Uterus (tissue), 2 donors: ENCODE results near the gene B3GALNT2.

Experiments used
- POLR2A ChIP-seq, 2 donors: fragments of 450-650 bp; IDR thresholded peaks; one replicate each; pipeline ENCODE4 v1.6.1; 2016; ENCODE audit warnings: antibody characterized with exemption in 2 of 2, mild to moderate bottlenecking in 1 of 2, moderate library complexity in 1 of 2
- TF ChIP-seq, protein P1 (sequence below), 4 experiments: fragments of 200-600 bp in 2 of 4; fragments of 450-650 bp in 2 of 4; sonication (generic) in 2 of 4; IDR thresholded peaks; one replicate each; pipeline ENCODE4 v1.5.1; 2016 to 2019; ENCODE audit warnings: antibody characterized with exemption in 4 of 4, mild to moderate bottlenecking in 2 of 4, moderate library complexity in 1 of 4

GRCh38 chr1:235448616-235449015 is 55.6 kb downstream of the B3GALNT2 start:
- no peak for TF ChIP-seq POLR2A (IDR thresholded peaks at IDR 0.05)
- TF ChIP-seq, protein P1, sequence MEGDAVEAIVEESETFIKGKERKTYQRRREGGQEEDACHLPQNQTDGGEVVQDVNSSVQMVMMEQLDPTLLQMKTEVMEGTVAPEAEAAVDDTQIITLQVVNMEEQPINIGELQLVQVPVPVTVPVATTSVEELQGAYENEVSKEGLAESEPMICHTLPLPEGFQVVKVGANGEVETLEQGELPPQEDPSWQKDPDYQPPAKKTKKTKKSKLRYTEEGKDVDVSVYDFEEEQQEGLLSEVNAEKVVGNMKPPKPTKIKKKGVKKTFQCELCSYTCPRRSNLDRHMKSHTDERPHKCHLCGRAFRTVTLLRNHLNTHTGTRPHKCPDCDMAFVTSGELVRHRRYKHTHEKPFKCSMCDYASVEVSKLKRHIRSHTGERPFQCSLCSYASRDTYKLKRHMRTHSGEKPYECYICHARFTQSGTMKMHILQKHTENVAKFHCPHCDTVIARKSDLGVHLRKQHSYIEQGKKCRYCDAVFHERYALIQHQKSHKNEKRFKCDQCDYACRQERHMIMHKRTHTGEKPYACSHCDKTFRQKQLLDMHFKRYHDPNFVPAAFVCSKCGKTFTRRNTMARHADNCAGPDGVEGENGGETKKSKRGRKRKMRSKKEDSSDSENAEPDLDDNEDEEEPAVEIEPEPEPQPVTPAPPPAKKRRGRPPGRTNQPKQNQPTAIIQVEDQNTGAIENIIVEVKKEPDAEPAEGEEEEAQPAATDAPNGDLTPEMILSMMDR (IDR thresholded peaks at IDR 0.05) = no peak
